Measurements from ENCODE around the gene GABBR2.

The GABBR2 gene

GRCh38 chr9:98429613-98430012, 279.1 kb downstream of the GABBR2 start:
- DNase-seq: no peak

GRCh38 chr9:98428454-98428853, 280.3 kb downstream of the GABBR2 start:
- no peak for DNase-seq

GRCh38 chr9:98427491-98427890, 281.2 kb downstream of the GABBR2 start:
- no peak for DNase-seq

- DNase-seq: no peak
These were observed 283.7 kb downstream of the GABBR2 start for GRCh38 chr9:98425079-98425478.

GRCh38 chr9:98419260-98419603, 289.5 kb downstream of the GABBR2 start:
- no peak for DNase-seq

- DNase-seq: no peak
These were observed 290.0 kb downstream of the GABBR2 start for GRCh38 chr9:98418578-98419259.

- no peak for DNase-seq
These were observed 292.2 kb downstream of the GABBR2 start for GRCh38 chr9:98416294-98417248.

- no peak for DNase-seq
These were observed 293.0 kb downstream of the GABBR2 start for GRCh38 chr9:98415782-98416181.

- DNase-seq: no peak
These were observed 295.7 kb downstream of the GABBR2 start for GRCh38 chr9:98413084-98413483.

- no peak for DNase-seq
These were observed 296.5 kb downstream of the GABBR2 start for GRCh38 chr9:98412101-98412842.

GRCh38 chr9:98410185-98410697, 298.5 kb downstream of the GABBR2 start:
- DNase-seq: no peak

GRCh38 chr9:98409719-98410118, 299.0 kb downstream of the GABBR2 start:
- DNase-seq: no peak

GRCh38 chr9:98406469-98406868, 302.3 kb downstream of the GABBR2 start:
- DNase-seq: no peak

GRCh38 chr9:98404237-98404636, 304.5 kb downstream of the GABBR2 start:
- DNase-seq: no peak

- no peak for DNase-seq
These were observed 305.0 kb downstream of the GABBR2 start for GRCh38 chr9:98403715-98404114.

GRCh38 chr9:98402019-98402840, 306.5 kb downstream of the GABBR2 start:
- DNase-seq: no peak

- DNase-seq: no peak
These were observed 307.4 kb downstream of the GABBR2 start for GRCh38 chr9:98401140-98402018.

- no peak for DNase-seq
These were observed 308.6 kb downstream of the GABBR2 start for GRCh38 chr9:98399950-98400683.

- DNase-seq: no peak
These were observed 312.1 kb downstream of the GABBR2 start for GRCh38 chr9:98396656-98397055.

GRCh38 chr9:98396236-98396635, 312.5 kb downstream of the GABBR2 start:
- no peak for DNase-seq

- DNase-seq: no peak
These were observed 316.9 kb downstream of the GABBR2 start for GRCh38 chr9:98391867-98392266.
